ENCODE results near the gene CLDN4.
"Not testable (repeated sequence)": the region's sequence is repeated elsewhere in the genome, so short reads cannot be mapped to it uniquely, and the experiment has no call there.

Gene CLDN4

GRCh38 chr7:73842067-73842976 lies 11.5 kb downstream of the CLDN4 start, which contains the start of gene METTL27:
TSS of gene METTL27 (minus strand) at chr7:73842516. CDS start at chr7:73842140, 376 bp downstream.
- peak; percentile 76 to 86 for DNase-seq (ENCODE audit: low read depth in 2 of 2)

- DNase-seq (ENCODE audit: low read depth in 2 of 2), result no peak
These were observed 13.3 kb downstream of the CLDN4 start for GRCh38 chr7:73844131-73844547.

- no peak for DNase-seq (ENCODE audit: low read depth in 2 of 2)
These were observed 14.2 kb downstream of the CLDN4 start for GRCh38 chr7:73844848-73845460.

- DNase-seq (ENCODE audit: low read depth in 2 of 2), result not testable (repeated sequence)
These were observed 15.0 kb downstream of the CLDN4 start for GRCh38 chr7:73845701-73846195.

GRCh38 chr7:73847941-73848723 lies 17.3 kb downstream of the CLDN4 start:
- no peak for DNase-seq (ENCODE audit: low read depth in 2 of 2)

- DNase-seq (ENCODE audit: low read depth in 2 of 2), result no peak
These were observed 20.0 kb downstream of the CLDN4 start for GRCh38 chr7:73850781-73851207.

- no peak for DNase-seq (ENCODE audit: low read depth in 2 of 2)
These were observed 20.9 kb downstream of the CLDN4 start for GRCh38 chr7:73851410-73852338.

GRCh38 chr7:73852500-73852899 lies 21.7 kb downstream of the CLDN4 start:
- no peak for DNase-seq (ENCODE audit: low read depth in 2 of 2)

GRCh38 chr7:73856941-73857340 lies 26.1 kb downstream of the CLDN4 start:
- DNase-seq (ENCODE audit: low read depth in 2 of 2), result no peak

- DNase-seq (ENCODE audit: low read depth in 2 of 2), result no peak
These were observed 28.0 kb downstream of the CLDN4 start for GRCh38 chr7:73858807-73859206.

GRCh38 chr7:73860859-73861258 lies 30.1 kb downstream of the CLDN4 start, which contains the start of gene TMEM270:
TSS of gene TMEM270 (plus strand) at chr7:73861159. CDS start at chr7:73861195, 36 bp downstream.
- DNase-seq (ENCODE audit: low read depth in 2 of 2), result no peak

- DNase-seq (ENCODE audit: low read depth in 2 of 2), result no peak
These were observed 30.5 kb downstream of the CLDN4 start for GRCh38 chr7:73861305-73861704.

- no peak for DNase-seq (ENCODE audit: low read depth in 2 of 2)
These were observed 34.4 kb downstream of the CLDN4 start for GRCh38 chr7:73864981-73865711.

- no peak for DNase-seq (ENCODE audit: low read depth in 2 of 2)
These were observed 35.1 kb downstream of the CLDN4 start for GRCh38 chr7:73865738-73866445.

- no peak for DNase-seq (ENCODE audit: low read depth in 2 of 2)
These were observed 35.6 kb downstream of the CLDN4 start for GRCh38 chr7:73866446-73866767.

- DNase-seq (ENCODE audit: low read depth in 2 of 2), result no peak
These were observed 38.4 kb downstream of the CLDN4 start for GRCh38 chr7:73869011-73869798.

GRCh38 chr7:73870041-73870492 lies 39.3 kb downstream of the CLDN4 start:
- DNase-seq (ENCODE audit: low read depth in 2 of 2), result no peak

- DNase-seq (ENCODE audit: low read depth in 2 of 2), result no peak
These were observed 40.6 kb downstream of the CLDN4 start for GRCh38 chr7:73871163-73872011.
